Measurements from ENCODE around the gene DCUN1D1.

Gene DCUN1D1

DNA sequence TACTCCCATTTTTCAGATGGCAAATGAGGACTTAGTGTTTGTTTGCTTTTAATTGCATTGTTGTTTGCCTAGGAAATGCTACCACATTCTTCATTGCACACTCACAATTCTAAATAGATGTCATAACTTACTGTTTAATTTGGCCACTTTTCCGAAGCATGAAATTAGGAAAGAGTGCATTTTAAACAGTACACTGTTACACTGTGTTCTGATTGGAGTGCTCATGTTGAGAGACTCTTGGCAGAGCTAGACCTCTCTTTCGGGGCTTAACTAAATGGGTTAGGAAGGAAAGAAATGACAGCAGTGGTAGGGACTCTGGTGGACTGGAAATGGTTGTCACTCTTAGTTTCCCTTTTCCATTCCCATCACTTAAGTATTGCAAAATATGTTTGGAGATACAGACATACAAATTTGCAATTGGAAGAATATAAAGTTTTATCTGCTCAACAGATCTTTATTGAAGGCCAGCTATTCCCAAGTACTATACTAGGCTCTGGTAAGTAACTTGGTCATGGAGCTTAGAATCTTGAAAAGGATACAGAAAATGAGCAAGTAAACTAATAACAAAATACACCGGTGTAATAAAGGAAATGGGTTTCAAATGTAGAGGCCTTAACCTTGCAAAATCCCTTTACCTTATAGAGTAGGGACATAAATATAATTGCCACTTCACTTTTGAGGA lies 90.2 kb downstream of the DCUN1D1 start:
- DNase-seq (ENCODE audit: low spot score) = no peak
- no peak for TF ChIP-seq CTCF (IDR thresholded peaks at IDR 0.05; ENCODE audit: extremely low read depth, missing control alignments)

Measured in GM20000 (cell line).